ENCODE results near the gene MRS2. TPM values are rescaled to one million over a fixed set of nuclear protein-coding genes. Genes with fewer than 3 reads are reported as not detected.

MRS2 gene
- total and polyA plus RNA-seq, 2 donors (not counting 3 experiments of a cell fraction or from before 2014, with no cell fraction given) = 12.1 to 21.1 TPM

DNA sequence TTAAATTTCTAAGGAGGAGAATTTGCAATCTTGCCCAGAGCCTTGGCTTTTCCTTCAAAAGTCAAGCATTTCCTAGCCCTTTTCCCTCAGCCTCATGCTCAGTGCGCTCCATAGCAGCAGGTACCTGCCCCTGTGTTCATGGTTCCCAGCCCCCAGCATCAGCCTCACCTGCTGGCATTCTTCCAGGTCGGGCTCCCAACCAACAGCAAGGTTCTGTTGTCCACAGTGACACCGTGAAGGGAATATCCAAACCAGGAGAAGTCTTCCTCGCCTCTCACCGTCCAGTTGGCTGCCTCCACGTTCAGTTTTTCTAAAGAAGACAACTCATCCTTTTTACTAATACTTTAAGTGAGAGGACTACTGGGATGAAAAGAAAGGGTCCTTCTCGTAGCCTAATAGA, 43.9 kb downstream of the MRS2 start:
- H2AFZ ChIP-seq (ENCODE audit: low read depth, low read length) = no peak overlapping the region
- intact Hi-C loops (cut with micrococcal nuclease) = no loop called here
- H3K4me2 ChIP-seq (ENCODE audit: insufficient read depth, low read length) = no peak overlapping the region
- dilution Hi-C loops (cut with MboI; ENCODE audit: extremely low pct_ligation_motif_present, low sequenced_read_pairs) = no loop called here
- no peaks in the 10 kb centered on the region for H3K27me3 ChIP-seq (ENCODE audit: control insufficient read depth in 2 of 2, insufficient read depth in 2 of 2, low read length in 2 of 2)
- POLR2A ChIA-PET = no interaction called here
- no peaks in the 10 kb centered on the region for H4K20me1 ChIP-seq (replicated peaks; ENCODE audit: control insufficient read depth, extremely low read depth, insufficient read depth, low read length)
- BruUV-seq (replicated peaks) = no TSS peak
- no peak overlapping the region for H3K4me3 ChIP-seq (replicated peaks in 1 of 3; ENCODE audit: insufficient read depth in 1 of 3, low read depth in 1 of 3, low read length in 3 of 3)
- no peaks in the 10 kb centered on the region for H3K9me3 ChIP-seq (replicated peaks; ENCODE audit: control insufficient read depth, insufficient read depth, low read length)
- H3K9me1 ChIP-seq (replicated peaks; ENCODE audit: control insufficient read depth, extremely low read depth, insufficient read depth, low read length) = no peaks in the 10 kb centered on the region
- FAIRE-seq (no peak), DNase-seq (ENCODE audit: low read depth, low spot score) (no peak)
- TF ChIP-seq JUN (IDR thresholded peaks at IDR 0.05; ENCODE audit: borderline replicate concordance, insufficient read depth, insufficient read length, low read depth) (no peak), POLR2A (IDR thresholded peaks at IDR 0.05; ENCODE audit: low read depth, low read length) (no peak), POLR2AphosphoS5 (IDR thresholded peaks at IDR 0.05; ENCODE audit: insufficient read depth, low read depth, low read length) (no peak), MYC (IDR thresholded peaks at IDR 0.05; ENCODE audit: low read depth, low read length) (no peak), GATA2 (IDR thresholded peaks at IDR 0.05; ENCODE audit: insufficient read depth, insufficient read length, low read depth, low read length) (no peak), FOS (IDR thresholded peaks at IDR 0.05; ENCODE audit: borderline replicate concordance, insufficient read depth, low read length) (no peak), EZH2 (IDR thresholded peaks at IDR 0.05; ENCODE audit: borderline replicate concordance, low read depth, low read length, severe bottlenecking) (no peak)
- TF ChIP-seq, protein P1, sequence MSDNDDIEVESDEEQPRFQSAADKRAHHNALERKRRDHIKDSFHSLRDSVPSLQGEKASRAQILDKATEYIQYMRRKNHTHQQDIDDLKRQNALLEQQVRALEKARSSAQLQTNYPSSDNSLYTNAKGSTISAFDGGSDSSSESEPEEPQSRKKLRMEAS (IDR thresholded peaks at IDR 0.05; ENCODE audit: insufficient read depth, insufficient read length) = no peak
- TF ChIP-seq, protein P2, sequence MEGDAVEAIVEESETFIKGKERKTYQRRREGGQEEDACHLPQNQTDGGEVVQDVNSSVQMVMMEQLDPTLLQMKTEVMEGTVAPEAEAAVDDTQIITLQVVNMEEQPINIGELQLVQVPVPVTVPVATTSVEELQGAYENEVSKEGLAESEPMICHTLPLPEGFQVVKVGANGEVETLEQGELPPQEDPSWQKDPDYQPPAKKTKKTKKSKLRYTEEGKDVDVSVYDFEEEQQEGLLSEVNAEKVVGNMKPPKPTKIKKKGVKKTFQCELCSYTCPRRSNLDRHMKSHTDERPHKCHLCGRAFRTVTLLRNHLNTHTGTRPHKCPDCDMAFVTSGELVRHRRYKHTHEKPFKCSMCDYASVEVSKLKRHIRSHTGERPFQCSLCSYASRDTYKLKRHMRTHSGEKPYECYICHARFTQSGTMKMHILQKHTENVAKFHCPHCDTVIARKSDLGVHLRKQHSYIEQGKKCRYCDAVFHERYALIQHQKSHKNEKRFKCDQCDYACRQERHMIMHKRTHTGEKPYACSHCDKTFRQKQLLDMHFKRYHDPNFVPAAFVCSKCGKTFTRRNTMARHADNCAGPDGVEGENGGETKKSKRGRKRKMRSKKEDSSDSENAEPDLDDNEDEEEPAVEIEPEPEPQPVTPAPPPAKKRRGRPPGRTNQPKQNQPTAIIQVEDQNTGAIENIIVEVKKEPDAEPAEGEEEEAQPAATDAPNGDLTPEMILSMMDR (IDR thresholded peaks at IDR 0.05; ENCODE audit: extremely low read depth in 1 of 2, insufficient read depth in 1 of 2, low read depth in 1 of 2, low read length in 2 of 2) = no peak
- no peak overlapping the region for H3K9ac ChIP-seq (replicated peaks; ENCODE audit: extremely low read depth, insufficient read depth, low read length)
- H3K36me3 ChIP-seq (ENCODE audit: control insufficient read depth in 2 of 2, extremely low read depth in 1 of 2, insufficient read depth in 2 of 2, low read length in 2 of 2) = no peaks in the 10 kb centered on the region
- H3K79me2 ChIP-seq (ENCODE audit: control insufficient read depth, insufficient read depth, low read length) = no peaks in the 10 kb centered on the region
- H3K4me1 ChIP-seq (ENCODE audit: control insufficient read depth, extremely low read depth, insufficient read depth, low read length) = no peaks in the 10 kb centered on the region
- no peak overlapping the region for H3K27ac ChIP-seq (ENCODE audit: insufficient read depth, low read depth, low read length)
- CTCF ChIA-PET = interaction anchor here (0.5 to 1.1 kb wide), 2 partner anchors 16 to 356 kb away, joined by 3 to 4 read pairs; no protein-coding TSS in a partner anchor
